ENCODE measurements around the gene SIGMAR1. TPM values are rescaled to one million over a fixed set of nuclear protein-coding genes. Genes with fewer than 3 reads are reported as not detected.

Gene SIGMAR1
- 100 to 1,000 TPM; 116 to 161 TPM for total RNA-seq
- polyA plus RNA-seq, result 100 to 1,000 TPM; 196 to 210 TPM

DNA sequence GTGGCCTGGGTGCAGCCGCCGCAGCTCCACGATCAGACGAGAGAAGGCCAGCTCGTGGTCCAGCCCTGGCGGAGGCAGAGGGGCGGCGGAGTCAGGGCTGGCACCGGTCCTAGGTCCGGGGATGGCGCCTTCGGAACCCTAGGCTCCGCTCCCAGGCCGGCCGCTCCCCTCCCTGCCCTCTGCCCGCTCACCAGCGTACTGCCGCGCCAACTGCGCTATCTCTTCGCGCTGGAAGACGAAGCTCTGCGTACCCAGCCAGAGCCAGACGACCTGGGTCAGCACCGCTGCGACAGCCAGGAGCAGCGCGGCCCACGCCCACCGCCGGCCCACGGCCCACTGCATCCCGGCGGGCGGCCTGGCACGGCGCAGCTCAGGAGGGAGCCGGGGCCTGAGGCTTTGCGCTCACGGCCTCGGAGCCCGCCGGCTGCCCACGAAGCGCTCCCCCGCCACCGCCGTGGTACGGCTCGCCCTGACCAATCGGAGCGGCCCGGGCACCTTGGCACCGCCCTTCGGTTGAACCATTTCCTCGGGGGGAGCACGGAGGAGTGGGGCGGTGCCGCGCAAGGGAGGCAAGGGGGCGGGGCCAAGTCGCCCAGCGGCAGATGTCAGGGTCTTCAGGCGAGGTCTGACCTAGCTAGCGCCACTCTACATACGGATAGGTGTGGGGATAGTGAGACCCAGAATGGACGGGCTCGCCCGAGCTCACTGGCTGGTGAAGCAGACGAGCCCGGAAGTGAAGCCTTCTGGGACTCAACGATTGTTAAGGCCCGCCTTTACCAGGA lies at the start of gene SIGMAR1:
Gene SIGMAR1, minus strand, starts transcription at position 432 of the 782 bp plus-strand sequence. Its CDS starts 90 bp downstream, at position 342.
- Histone ChIP-seq H3K4me1 (ENCODE audit: control insufficient read depth in 4 of 4, insufficient read depth in 4 of 4, low read length in 3 of 4) (peaks cover 12 to 56% (median 53%) of the 10 kb centered on the region in 4 donors), H3K9me3 (ENCODE audit: control insufficient read depth in 4 of 4, low read length in 3 of 4) (no peaks in the 10 kb centered on the region), H3K4me3 (ENCODE audit: low read depth in 1 of 3, low read length in 3 of 3) (peak within 1 kb of the TSS; percentile 73 to 85 (median 77)), H3K27ac (ENCODE audit: low read depth in 1 of 2, low read length in 2 of 2) (peak within 1 kb of the TSS; percentile 80 to 86), H3K27me3 (ENCODE audit: control insufficient read depth in 4 of 4, insufficient read depth in 4 of 4, low read length in 3 of 4) (no peaks in the 10 kb centered on the region), H3K36me3 (ENCODE audit: control insufficient read depth in 4 of 4, insufficient read depth in 3 of 4, low read depth in 1 of 4, low read length in 3 of 4) (peaks cover 0 to 4% (median 2%) of the 10 kb centered on the region in 4 donors), H3K9ac (ENCODE audit: low read depth in 1 of 2, low read length in 2 of 2) (peak within 1 kb of the TSS; percentile 57 to 87)
- under 1% methylated on average over 74 of the region's 74 CpGs for WGBS
- DNase-seq (ENCODE audit: low spot score), result peak; percentile 95
- TF ChIP-seq RXRA (IDR thresholded peaks at IDR 0.05) (no peak), HNF4G (IDR thresholded peaks at IDR 0.05) (no peak), ZBTB33 (IDR thresholded peaks at IDR 0.05) (no peak), GABPA (IDR thresholded peaks at IDR 0.05 in 1 of 2, conservative IDR thresholded peaks at IDR 0.05 in 1 of 2) (peak in 1 of 2 donors; percentile 39), REST (IDR thresholded peaks at IDR 0.05) (peak; percentile 71), RAD21 (IDR thresholded peaks at IDR 0.05) (peak in 1 of 2 donors; percentile 3), HNF4A (conservative IDR thresholded peaks at IDR 0.05) (peak; percentile 8 to 15), EGR1 (IDR thresholded peaks at IDR 0.05; ENCODE audit: low read depth in 2 of 2) (no peak), YY1 (IDR thresholded peaks at IDR 0.05) (peak; percentile 58), SP1 (IDR thresholded peaks at IDR 0.05) (peak; percentile 70), FOXA1 (IDR thresholded peaks at IDR 0.05) (no peak)
- TF ChIP-seq, protein P1, sequence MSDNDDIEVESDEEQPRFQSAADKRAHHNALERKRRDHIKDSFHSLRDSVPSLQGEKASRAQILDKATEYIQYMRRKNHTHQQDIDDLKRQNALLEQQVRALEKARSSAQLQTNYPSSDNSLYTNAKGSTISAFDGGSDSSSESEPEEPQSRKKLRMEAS (IDR thresholded peaks at IDR 0.05), result no peak

GRCh38 chr9:34686732-34687131 lies 49.1 kb upstream of the SIGMAR1 start:
- WGBS, result 81% methylated on average over 1 of the region's 1 CpG
- no peak for TF ChIP-seq EGR1 (IDR thresholded peaks at IDR 0.05; ENCODE audit: low read depth in 2 of 2)
- TF ChIP-seq, protein P2, sequence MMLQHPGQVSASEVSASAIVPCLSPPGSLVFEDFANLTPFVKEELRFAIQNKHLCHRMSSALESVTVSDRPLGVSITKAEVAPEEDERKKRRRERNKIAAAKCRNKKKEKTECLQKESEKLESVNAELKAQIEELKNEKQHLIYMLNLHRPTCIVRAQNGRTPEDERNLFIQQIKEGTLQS (IDR thresholded peaks at IDR 0.05), result no peak
- DNase-seq (ENCODE audit: low spot score), result no peak
- no peak overlapping the region for H3K4me3 ChIP-seq (ENCODE audit: low read depth in 1 of 3, low read length in 3 of 3)
- no peak overlapping the region for H3K9ac ChIP-seq (ENCODE audit: low read depth in 1 of 2, low read length in 2 of 2)
- H3K4me1 ChIP-seq (ENCODE audit: control insufficient read depth in 4 of 4, insufficient read depth in 4 of 4, low read length in 3 of 4), result peaks cover 18 to 60% (median 49%) of the 10 kb centered on the region in 4 donors
- H3K27me3 ChIP-seq (ENCODE audit: control insufficient read depth in 4 of 4, insufficient read depth in 4 of 4, low read length in 3 of 4), result no peaks in the 10 kb centered on the region
- H3K9me3 ChIP-seq (ENCODE audit: control insufficient read depth in 4 of 4, low read length in 3 of 4), result no peaks in the 10 kb centered on the region
- no peak overlapping the region for H3K27ac ChIP-seq (ENCODE audit: low read depth in 1 of 2, low read length in 2 of 2)
- H3K36me3 ChIP-seq (ENCODE audit: control insufficient read depth in 4 of 4, insufficient read depth in 3 of 4, low read depth in 1 of 4, low read length in 3 of 4), result no peaks in the 10 kb centered on the region

Measured in liver (tissue), 9 donors.